ENCODE measurements around the gene CASP8. TPM values are rescaled to one million over a fixed set of nuclear protein-coding genes. Genes with fewer than 3 reads are reported as not detected.

The CASP8 gene
- total RNA-seq, 1 experiment from 2014 or later = 28.4 TPM

- no peak overlapping the region for H3K4me3 ChIP-seq (ENCODE audit: low read depth, low read length, poor library complexity, severe bottlenecking)
- DNase-seq (ENCODE audit: low spot score) = no peak
- no TSS peak for BruUV-seq (replicated peaks)
- no peaks in the 10 kb centered on the region for H3K4me1 ChIP-seq (ENCODE audit: insufficient read depth, low read length, poor library complexity, severe bottlenecking)
- H3K27me3 ChIP-seq (replicated peaks; ENCODE audit: insufficient read depth, low read depth, low read length, poor library complexity) = no peaks in the 10 kb centered on the region
- POLR2A ChIA-PET (ENCODE audit: low non-redundant PET) = no interaction called here
- no peak overlapping the region for H3K27ac ChIP-seq (ENCODE audit: low read depth, low read length, poor library complexity, severe bottlenecking)
- no peaks in the 10 kb centered on the region for H3K9me3 ChIP-seq (ENCODE audit: low read depth, low read length, poor library complexity, severe bottlenecking)
- CTCF ChIA-PET = no interaction called here
- no peak for TF ChIP-seq EZH2 (IDR thresholded peaks at IDR 0.05; ENCODE audit: borderline replicate concordance, low read depth, low read length, poor library complexity, severe bottlenecking)
- TF ChIP-seq CTCF (conservative IDR thresholded peaks at IDR 0.05; ENCODE audit: low read depth, low read length) = no peak
- intact Hi-C loops (cut with micrococcal nuclease; ENCODE audit: unreplicated experiment) = no loop called here
- no peaks in the 10 kb centered on the region for H3K36me3 ChIP-seq (ENCODE audit: insufficient read depth, low read length, poor library complexity, severe bottlenecking)
These were observed 10.1 kb downstream of the CASP8 start for GRCh38 chr2:201270293-201271001.

GRCh38 chr2:201271917-201272316 lies 11.6 kb downstream of the CASP8 start:
- Histone ChIP-seq H3K27ac (ENCODE audit: low read depth, low read length, poor library complexity, severe bottlenecking) (no peak overlapping the region), H3K36me3 (ENCODE audit: insufficient read depth, low read length, poor library complexity, severe bottlenecking) (no peaks in the 10 kb centered on the region), H3K9me3 (ENCODE audit: low read depth, low read length, poor library complexity, severe bottlenecking) (no peaks in the 10 kb centered on the region), H3K27me3 (replicated peaks; ENCODE audit: insufficient read depth, low read depth, low read length, poor library complexity) (no peaks in the 10 kb centered on the region), H3K4me3 (ENCODE audit: low read depth, low read length, poor library complexity, severe bottlenecking) (no peak overlapping the region), H3K4me1 (ENCODE audit: insufficient read depth, low read length, poor library complexity, severe bottlenecking) (no peaks in the 10 kb centered on the region)
- intact Hi-C loops (cut with micrococcal nuclease; ENCODE audit: unreplicated experiment) = no loop called here
- BruUV-seq (replicated peaks) = no TSS peak
- no peak for TF ChIP-seq CTCF (conservative IDR thresholded peaks at IDR 0.05; ENCODE audit: low read depth, low read length)
- TF ChIP-seq EZH2 (IDR thresholded peaks at IDR 0.05; ENCODE audit: borderline replicate concordance, low read depth, low read length, poor library complexity, severe bottlenecking) = no peak
- CTCF ChIA-PET = no interaction called here
- POLR2A ChIA-PET (ENCODE audit: low non-redundant PET) = no interaction called here
- DNase-seq (ENCODE audit: low spot score) = no peak

GRCh38 chr2:201273330-201273983 lies 13.1 kb downstream of the CASP8 start:
- Histone ChIP-seq H3K9me3 (ENCODE audit: low read depth, low read length, poor library complexity, severe bottlenecking) (no peaks in the 10 kb centered on the region), H3K4me3 (ENCODE audit: low read depth, low read length, poor library complexity, severe bottlenecking) (no peak overlapping the region), H3K36me3 (ENCODE audit: insufficient read depth, low read length, poor library complexity, severe bottlenecking) (no peaks in the 10 kb centered on the region), H3K27ac (ENCODE audit: low read depth, low read length, poor library complexity, severe bottlenecking) (no peak overlapping the region), H3K4me1 (ENCODE audit: insufficient read depth, low read length, poor library complexity, severe bottlenecking) (no peaks in the 10 kb centered on the region), H3K27me3 (replicated peaks; ENCODE audit: insufficient read depth, low read depth, low read length, poor library complexity) (no peaks in the 10 kb centered on the region)
- intact Hi-C loops (cut with micrococcal nuclease; ENCODE audit: unreplicated experiment) = no loop called here
- DNase-seq (ENCODE audit: low spot score) = no peak
- CTCF ChIA-PET = no interaction called here
- POLR2A ChIA-PET (ENCODE audit: low non-redundant PET) = no interaction called here
- BruUV-seq (replicated peaks) = no TSS peak
- TF ChIP-seq CTCF (conservative IDR thresholded peaks at IDR 0.05; ENCODE audit: low read depth, low read length) (no peak), EZH2 (IDR thresholded peaks at IDR 0.05; ENCODE audit: borderline replicate concordance, low read depth, low read length, poor library complexity, severe bottlenecking) (no peak)
